ENCODE data around the gene SHANK3. TPM values are rescaled to one million over a fixed set of nuclear protein-coding genes. Genes with fewer than 3 reads are reported as not detected.

Gene SHANK3
- polyA plus RNA-seq (2012; ENCODE audit: insufficient read length, low read depth), result 3.9 TPM

GRCh38 chr22:50672471-50673230 lies at the start of gene SHANK3:
Gene SHANK3, plus strand, starts transcription at chr22:50672823.
- TF ChIP-seq SIN3A (IDR thresholded peaks at IDR 0.05; ENCODE audit: borderline replicate concordance, insufficient read depth, low read length) (no peak), TAF1 (IDR thresholded peaks at IDR 0.05; ENCODE audit: borderline replicate concordance, insufficient read depth, low read length) (no peak), REST (IDR thresholded peaks at IDR 0.05; ENCODE audit: insufficient read depth in 1 of 2, low read depth in 2 of 2, low read length in 2 of 2) (no peak), FOXP2 (optimal IDR thresholded peaks at IDR 0.05; ENCODE audit: borderline replicate concordance, extremely low read depth, extremely low read length, insufficient read depth) (no peak), POLR2AphosphoS5 (IDR thresholded peaks at IDR 0.05; ENCODE audit: low read depth, low read length) (no peak)

- TF ChIP-seq TAF1 (IDR thresholded peaks at IDR 0.05; ENCODE audit: borderline replicate concordance, insufficient read depth, low read length) (no peak), FOXP2 (optimal IDR thresholded peaks at IDR 0.05; ENCODE audit: borderline replicate concordance, extremely low read depth, extremely low read length, insufficient read depth) (no peak), POLR2AphosphoS5 (IDR thresholded peaks at IDR 0.05; ENCODE audit: low read depth, low read length) (no peak), REST (IDR thresholded peaks at IDR 0.05; ENCODE audit: insufficient read depth in 1 of 2, low read depth in 2 of 2, low read length in 2 of 2) (no peak), SIN3A (IDR thresholded peaks at IDR 0.05; ENCODE audit: borderline replicate concordance, insufficient read depth, low read length) (no peak)
Measured at GRCh38 chr22:50624347-50625130, 48.1 kb upstream of the SHANK3 start.

DNA sequence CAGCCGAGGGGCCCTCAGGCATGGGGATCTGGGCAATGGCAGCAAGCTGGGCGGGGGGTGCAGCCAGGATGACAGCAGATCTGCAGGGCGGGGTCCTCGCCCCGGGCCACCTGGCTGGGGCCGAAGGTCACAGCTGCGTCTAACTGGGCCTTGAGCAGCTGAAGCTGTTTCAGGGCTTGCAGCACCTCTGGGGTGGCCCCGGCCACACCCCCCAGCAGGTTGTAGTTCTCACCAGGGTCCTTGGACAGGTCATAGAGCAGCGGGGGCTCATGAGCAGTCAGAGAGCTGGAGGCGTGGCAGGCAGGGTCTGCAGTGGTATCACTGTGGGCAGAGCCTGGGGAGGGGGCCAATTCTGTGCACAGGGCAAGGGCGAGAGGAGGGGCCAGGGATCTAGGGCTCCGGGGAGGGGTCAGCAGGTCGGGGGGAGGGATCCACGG lies 47.5 kb upstream of the SHANK3 start:
- TF ChIP-seq TAF1 (IDR thresholded peaks at IDR 0.05; ENCODE audit: borderline replicate concordance, insufficient read depth, low read length), result no peak
- no peak for TF ChIP-seq POLR2AphosphoS5 (IDR thresholded peaks at IDR 0.05; ENCODE audit: low read depth, low read length)
- no peak for TF ChIP-seq REST (IDR thresholded peaks at IDR 0.05; ENCODE audit: insufficient read depth in 1 of 2, low read depth in 2 of 2, low read length in 2 of 2)
- no peak for TF ChIP-seq FOXP2 (optimal IDR thresholded peaks at IDR 0.05; ENCODE audit: borderline replicate concordance, extremely low read depth, extremely low read length, insufficient read depth)
- no peak for TF ChIP-seq SIN3A (IDR thresholded peaks at IDR 0.05; ENCODE audit: borderline replicate concordance, insufficient read depth, low read length)

- no peak for TF ChIP-seq FOXP2 (optimal IDR thresholded peaks at IDR 0.05; ENCODE audit: borderline replicate concordance, extremely low read depth, extremely low read length, insufficient read depth)
- no peak for TF ChIP-seq TAF1 (IDR thresholded peaks at IDR 0.05; ENCODE audit: borderline replicate concordance, insufficient read depth, low read length)
- no peak for TF ChIP-seq POLR2AphosphoS5 (IDR thresholded peaks at IDR 0.05; ENCODE audit: low read depth, low read length)
Measured at GRCh38 chr22:50625568-50626313, 46.9 kb upstream of the SHANK3 start.

- TF ChIP-seq POLR2AphosphoS5 (IDR thresholded peaks at IDR 0.05; ENCODE audit: low read depth, low read length) (no peak), TAF1 (IDR thresholded peaks at IDR 0.05; ENCODE audit: borderline replicate concordance, insufficient read depth, low read length) (no peak), FOXP2 (optimal IDR thresholded peaks at IDR 0.05; ENCODE audit: borderline replicate concordance, extremely low read depth, extremely low read length, insufficient read depth) (no peak), SIN3A (IDR thresholded peaks at IDR 0.05; ENCODE audit: borderline replicate concordance, insufficient read depth, low read length) (no peak), REST (IDR thresholded peaks at IDR 0.05; ENCODE audit: insufficient read depth in 1 of 2, low read depth in 2 of 2, low read length in 2 of 2) (no peak)
Measured at GRCh38 chr22:50626314-50626849, 46.2 kb upstream of the SHANK3 start.
